ENCODE data around the gene MED13. TPM values are rescaled to one million over a fixed set of nuclear protein-coding genes. Genes with fewer than 3 reads are reported as not detected.

MED13 gene
- total and polyA plus RNA-seq, 2 donors (not counting 1 experiment from before 2014, with no cell fraction given), result 36.2 to 47.1 TPM

Other genes with a start within 250 kb of the MED13 start
- gene BRIP1, start 201.8 kb downstream of the MED13 start, total RNA-seq, result 2.6 and 4.0 TPM in 2 replicates
- gene BRIP1, start 201.8 kb downstream of the MED13 start, polyA plus RNA-seq, result 6.6 and 8.1 TPM in 2 replicates
- gene INTS2, start 137.3 kb downstream of the MED13 start, total RNA-seq, result 16.0 and 17.2 TPM in 2 replicates
- gene INTS2, start 137.3 kb downstream of the MED13 start, polyA plus RNA-seq, result 8.9 and 9.3 TPM in 2 replicates

Data from fibroblast of lung (primary cell).